GM19372 (cell line): ENCODE results near the gene PIK3R6.
A peak's percentile ranks its signal among the peaks of the same experiment; 100 is the strongest.

Experiments used
- ATAC-seq: cut with Tn5 transposase; IDR thresholded peaks from one replicate; pipeline ENCODE4 v1.9.1; 2021; ENCODE audit warnings: mild to moderate bottlenecking, low read depth, moderate library complexity; ENCODE audit not compliant: unreplicated experiment

The PIK3R6 gene

GRCh38 chr17:8875957-8876356, 8.5 kb upstream of the PIK3R6 start:
- no peak for ATAC-seq

GRCh38 chr17:8875436-8875835, 8.0 kb upstream of the PIK3R6 start:
- no peak for ATAC-seq

DNA sequence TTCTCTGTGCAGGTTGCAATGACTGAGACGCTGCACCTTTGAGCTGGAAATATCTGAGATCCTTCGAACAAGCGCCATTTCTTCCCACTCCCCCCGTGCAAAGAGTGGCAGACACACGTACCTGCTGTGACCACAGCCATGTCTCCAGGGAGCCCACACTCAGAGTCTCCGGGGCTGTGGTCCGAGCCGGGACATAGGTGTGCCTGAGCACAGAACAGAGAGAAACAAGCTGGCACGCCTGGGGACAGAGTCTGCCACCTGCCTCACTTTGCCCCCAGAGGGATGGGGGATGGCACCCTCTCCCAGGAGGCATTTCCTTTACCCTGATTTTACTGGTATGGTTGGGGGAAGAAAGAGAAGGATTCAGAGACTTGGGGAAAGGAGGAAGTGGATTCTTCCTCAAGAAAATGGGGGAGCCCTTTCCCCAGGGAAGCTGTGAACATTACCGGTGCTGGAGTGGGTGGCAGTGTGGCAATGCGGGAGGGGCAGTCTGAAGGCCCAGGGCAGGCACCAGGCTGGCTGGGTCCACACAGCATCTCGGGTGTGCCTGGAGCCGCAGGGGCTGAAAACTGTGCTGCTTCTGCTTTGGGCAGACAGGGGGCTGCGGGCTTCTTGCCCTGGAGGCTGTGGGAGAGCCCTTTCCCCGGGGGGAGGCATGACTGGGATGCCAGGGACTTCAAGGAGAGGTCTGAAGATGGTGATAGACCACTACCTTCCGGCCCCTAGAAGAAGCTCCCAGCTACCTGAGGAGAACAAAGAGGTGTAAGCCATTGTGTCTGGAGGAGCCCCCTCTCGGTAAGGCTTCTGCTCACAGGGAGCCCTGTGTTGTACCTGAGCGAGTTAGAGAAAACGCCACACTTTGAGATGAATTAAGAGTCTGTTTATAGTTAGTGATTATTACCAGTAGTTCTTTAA, 6.6 kb upstream of the PIK3R6 start:
- ATAC-seq: no peak

DNA sequence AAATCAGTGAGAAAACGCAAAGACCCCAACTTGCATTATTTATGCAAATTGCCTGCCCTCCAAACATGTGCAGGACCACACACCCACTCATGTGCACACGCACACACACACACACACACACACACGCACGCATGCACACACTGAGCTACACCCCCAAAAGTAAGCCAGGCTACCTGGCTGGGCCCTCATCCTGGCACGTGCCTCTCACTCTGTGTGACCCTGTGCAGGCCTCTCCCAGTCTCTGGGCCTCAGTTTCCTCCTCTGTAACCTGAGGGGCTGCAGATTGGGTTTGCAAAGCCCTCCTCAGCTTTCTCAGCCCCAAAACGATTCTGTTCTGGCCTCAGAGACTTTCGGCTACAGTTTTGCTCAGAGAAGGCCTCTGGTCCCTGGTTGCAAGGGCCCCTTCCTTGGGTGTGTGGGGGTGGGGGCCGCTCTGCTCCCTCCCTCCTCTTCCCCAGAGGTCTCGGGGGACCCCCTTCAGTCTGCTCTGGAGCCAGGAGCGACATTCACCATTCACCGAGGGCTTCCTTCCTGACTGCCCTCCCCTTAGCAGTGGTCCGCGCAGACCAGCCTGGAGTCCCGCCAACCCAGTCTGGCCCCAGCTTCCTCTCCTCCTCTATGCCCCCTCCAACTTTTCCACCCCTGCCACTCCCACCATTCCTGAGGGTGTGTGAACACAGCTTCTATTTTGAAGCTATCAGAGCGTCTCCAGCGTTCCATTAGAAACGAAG, 5.4 kb upstream of the PIK3R6 start:
- no peak for ATAC-seq

GRCh38 chr17:8872036-8872704, 4.7 kb upstream of the PIK3R6 start:
- no peak for ATAC-seq

- no peak for ATAC-seq
Measured at GRCh38 chr17:8871081-8871581, 3.7 kb upstream of the PIK3R6 start.

DNA sequence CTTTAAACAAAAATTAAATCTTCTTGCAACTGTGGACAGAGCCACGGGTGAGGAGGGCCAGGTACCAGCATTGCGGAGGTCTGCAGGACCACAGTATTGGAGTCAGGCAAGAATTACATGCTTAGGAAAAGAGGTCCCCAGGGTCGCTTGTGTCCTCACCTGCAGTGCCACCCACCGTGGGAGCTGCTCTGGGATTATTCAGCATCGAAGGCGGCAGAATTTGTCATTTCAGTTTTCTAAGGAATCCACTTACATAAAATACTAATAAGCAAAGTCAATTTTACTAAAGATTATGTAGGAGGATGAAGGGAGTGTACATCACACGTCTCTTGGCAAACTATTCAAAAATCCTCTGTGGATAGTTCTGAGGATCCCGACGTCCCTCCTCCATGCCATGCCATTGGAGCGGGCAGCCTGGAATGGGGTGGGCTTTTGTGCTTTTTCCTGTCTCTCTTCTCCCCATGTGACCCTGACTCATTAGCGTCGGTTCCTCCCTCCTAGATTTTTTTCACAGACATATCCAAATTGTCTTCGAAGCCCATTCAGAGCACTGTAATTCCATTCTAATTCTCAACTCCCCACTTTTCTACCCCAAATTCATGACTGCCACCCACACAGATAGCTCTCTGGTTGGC, 3.0 kb upstream of the PIK3R6 start:
- ATAC-seq: no peak

GRCh38 chr17:8869114-8869815, 1.8 kb upstream of the PIK3R6 start:
- ATAC-seq: no peak

DNA sequence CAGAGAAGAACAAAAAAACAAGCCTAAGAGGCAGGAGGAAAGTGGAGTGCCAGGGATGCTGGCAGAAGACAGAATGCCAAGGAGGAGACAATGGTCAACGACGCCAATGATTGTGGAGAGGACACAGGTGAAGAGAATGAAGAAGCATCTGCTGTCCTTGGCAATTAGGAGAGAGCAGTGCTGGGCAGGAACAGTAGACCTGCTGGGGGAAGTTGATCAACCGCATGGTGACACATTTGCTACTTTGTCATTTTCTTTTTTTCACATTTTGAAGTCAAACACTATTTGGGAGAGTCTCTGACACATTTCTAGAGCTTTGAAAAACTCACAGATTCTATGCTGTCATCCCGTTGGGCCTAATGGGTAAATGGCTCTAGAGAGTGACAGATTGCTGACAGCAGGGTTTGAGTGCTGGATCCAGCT, 1.1 kb upstream of the PIK3R6 start:
- no peak for ATAC-seq

DNA sequence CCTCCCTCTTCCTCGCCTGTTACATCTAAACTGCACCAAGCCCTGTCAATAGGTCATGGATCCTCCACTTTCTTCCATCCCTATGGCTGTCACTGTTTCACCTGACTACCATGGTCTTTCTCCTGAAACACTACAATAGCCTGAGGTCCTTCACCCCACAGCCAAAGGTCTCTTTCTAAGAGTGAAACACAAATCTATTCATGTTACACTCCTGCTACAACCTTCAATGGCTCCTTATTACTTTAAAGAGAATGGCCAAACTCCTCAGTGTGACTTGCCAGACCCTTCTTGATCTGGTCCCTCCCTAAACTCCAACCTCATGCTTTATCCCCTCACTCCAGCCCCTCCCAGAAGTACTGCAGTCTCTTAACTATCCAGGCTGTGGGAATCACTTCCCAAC, 618 bp upstream of the PIK3R6 start:
- no peak for ATAC-seq

DNA sequence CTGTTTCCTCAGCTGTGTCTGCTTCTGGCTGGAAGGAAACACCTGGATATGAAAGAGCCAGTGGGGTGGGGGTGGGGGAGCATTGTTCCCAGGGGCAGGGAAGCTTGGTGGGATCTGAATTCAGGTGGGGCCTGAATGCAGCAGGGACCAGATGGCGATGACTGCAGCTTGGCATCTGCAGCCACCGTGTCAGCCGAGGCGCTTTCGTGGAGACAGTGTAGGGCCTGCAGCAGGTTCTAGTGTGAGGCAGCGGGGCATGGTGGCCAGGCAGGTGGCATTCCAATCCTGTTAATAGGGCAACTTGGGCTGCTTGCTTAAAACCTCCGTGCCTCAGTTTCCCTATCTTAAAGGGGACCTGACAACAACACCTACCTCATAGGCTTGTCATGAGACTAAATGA, 1.7 kb downstream of the PIK3R6 start:
- ATAC-seq: no peak

GRCh38 chr17:8865385-8865784, 2.1 kb downstream of the PIK3R6 start:
- ATAC-seq: no peak

DNA sequence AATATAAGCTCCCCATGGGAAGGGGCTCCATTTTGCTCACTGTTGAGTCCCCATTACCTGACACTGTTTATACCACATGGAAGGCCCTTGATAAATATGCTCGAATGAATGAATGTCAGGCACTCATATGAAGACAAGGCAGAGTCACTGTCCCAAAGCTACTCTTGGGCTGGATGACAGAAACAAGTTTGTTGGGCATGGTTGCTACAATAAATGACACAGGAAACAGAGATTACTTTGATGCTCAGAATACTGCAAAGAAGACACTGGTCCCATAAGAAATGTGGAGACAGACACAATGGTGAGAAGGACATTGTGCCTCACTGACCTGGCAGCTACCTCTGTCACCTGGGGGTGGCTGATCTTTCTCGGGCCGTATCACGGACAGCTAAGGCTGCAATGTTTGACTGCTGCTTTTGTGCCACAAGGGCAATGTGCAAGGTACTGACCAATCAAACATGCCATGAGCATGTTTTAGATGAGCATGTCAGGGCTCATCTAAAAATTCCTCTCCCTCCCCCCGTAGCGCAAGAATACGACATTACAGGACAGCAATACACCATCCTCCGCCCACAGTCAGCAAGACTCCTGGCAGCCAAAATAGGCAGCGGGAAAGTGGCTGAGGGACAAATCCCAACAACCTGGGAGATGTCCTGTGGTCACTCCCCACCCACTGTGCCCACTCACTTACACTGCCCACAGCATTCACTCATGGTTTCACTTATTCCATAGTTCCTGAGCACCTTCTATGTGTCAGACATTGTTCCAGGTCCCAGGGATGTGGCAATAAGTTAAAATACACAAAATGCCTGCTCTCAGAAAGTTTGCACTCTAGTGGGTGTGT, 5.0 kb downstream of the PIK3R6 start:
- ATAC-seq: no peak

DNA sequence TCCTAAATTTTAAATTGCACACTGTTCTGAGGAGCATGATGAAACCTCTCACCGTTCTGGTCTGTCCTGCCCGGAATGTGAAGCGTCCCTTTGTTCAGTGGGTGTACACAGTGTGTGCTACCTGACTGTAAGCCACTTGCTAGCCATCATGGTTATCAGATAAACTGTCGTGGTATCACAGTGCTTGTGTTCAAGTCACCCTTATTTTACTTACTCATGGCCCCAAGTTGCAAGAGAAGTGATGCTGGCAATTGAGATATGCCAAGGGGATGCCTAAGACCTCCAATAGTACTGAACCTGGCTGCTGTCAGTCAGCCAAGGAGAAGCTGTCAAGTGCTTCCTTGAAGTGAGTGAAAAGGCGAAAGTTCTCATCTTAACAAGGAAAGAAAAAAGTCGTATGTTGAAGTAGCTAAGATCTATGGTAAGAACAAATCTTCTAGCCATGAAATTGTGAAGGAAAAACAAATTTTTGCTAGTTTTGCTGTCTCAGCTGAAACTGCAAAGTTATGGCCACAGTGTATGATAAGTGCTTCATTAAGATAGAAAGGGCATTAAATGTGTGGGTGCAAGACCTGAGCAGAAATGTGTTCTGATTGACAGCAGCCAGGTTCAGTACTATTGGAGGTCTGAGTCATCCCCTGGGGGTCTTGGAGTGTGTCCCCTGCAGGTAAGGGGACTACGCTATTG, 5.8 kb downstream of the PIK3R6 start:
- no peak for ATAC-seq

GRCh38 chr17:8859804-8860430, 7.6 kb downstream of the PIK3R6 start:
- no peak for ATAC-seq

GRCh38 chr17:8859027-8859803, 8.3 kb downstream of the PIK3R6 start:
- ATAC-seq: no peak

GRCh38 chr17:8857919-8858318, 9.6 kb downstream of the PIK3R6 start:
- ATAC-seq: peak; percentile 48
